Ishikawa (cell line): ENCODE data around the gene MAP2.

ENCODE experiments used
- RAD21 ChIP-seq: IDR thresholded peaks from 2 replicates; pipeline ENCODE4 v1.6.1; 2012; ENCODE audit warnings: low read depth
- TAF1 ChIP-seq: IDR thresholded peaks from 2 replicates; pipeline ENCODE4 v1.6.1; 2012; ENCODE audit warnings: low read depth, mild to moderate bottlenecking
- YY1 ChIP-seq: IDR thresholded peaks from 2 replicates; pipeline ENCODE4 v1.6.1; 2012; ENCODE audit warnings: low read depth
- ZBTB7A ChIP-seq: IDR thresholded peaks from 2 replicates; pipeline ENCODE4 v1.6.1; 2012; ENCODE audit warnings: low read depth
- TF ChIP-seq, protein P1 (sequence below): IDR thresholded peaks from 2 replicates; pipeline ENCODE4 v1.6.1; 2012; ENCODE audit warnings: low read depth, mild to moderate bottlenecking

- TF ChIP-seq, protein P1, sequence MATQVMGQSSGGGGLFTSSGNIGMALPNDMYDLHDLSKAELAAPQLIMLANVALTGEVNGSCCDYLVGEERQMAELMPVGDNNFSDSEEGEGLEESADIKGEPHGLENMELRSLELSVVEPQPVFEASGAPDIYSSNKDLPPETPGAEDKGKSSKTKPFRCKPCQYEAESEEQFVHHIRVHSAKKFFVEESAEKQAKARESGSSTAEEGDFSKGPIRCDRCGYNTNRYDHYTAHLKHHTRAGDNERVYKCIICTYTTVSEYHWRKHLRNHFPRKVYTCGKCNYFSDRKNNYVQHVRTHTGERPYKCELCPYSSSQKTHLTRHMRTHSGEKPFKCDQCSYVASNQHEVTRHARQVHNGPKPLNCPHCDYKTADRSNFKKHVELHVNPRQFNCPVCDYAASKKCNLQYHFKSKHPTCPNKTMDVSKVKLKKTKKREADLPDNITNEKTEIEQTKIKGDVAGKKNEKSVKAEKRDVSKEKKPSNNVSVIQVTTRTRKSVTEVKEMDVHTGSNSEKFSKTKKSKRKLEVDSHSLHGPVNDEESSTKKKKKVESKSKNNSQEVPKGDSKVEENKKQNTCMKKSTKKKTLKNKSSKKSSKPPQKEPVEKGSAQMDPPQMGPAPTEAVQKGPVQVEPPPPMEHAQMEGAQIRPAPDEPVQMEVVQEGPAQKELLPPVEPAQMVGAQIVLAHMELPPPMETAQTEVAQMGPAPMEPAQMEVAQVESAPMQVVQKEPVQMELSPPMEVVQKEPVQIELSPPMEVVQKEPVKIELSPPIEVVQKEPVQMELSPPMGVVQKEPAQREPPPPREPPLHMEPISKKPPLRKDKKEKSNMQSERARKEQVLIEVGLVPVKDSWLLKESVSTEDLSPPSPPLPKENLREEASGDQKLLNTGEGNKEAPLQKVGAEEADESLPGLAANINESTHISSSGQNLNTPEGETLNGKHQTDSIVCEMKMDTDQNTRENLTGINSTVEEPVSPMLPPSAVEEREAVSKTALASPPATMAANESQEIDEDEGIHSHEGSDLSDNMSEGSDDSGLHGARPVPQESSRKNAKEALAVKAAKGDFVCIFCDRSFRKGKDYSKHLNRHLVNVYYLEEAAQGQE, result no peak
- TF ChIP-seq RAD21 (no peak), ZBTB7A (no peak), TAF1 (no peak), YY1 (no peak)
Measured at GRCh38 chr2:209525834-209526281, 102.0 kb downstream of the MAP2 start.
